Loucy (cell line): ENCODE measurements around the gene CHRNA1.

Source experiments
- H2AFZ ChIP-seq: fragments of 200-600 bp; sonication (generic); 2 replicates; pipeline ENCODE4 v1.6.0; 2016; ENCODE audit warnings: antibody characterized with exemption, mild to moderate bottlenecking, low read length, moderate library complexity
- H3F3A ChIP-seq: fragments of 200-600 bp; 2 replicates; pipeline ENCODE4 v1.6.0; 2016; ENCODE audit warnings: antibody characterized with exemption, low read depth, mild to moderate bottlenecking
- H3K27me3 ChIP-seq: fragments of 200-600 bp; sonication (generic); 2 replicates; pipeline ENCODE4 v1.6.1; 2014; ENCODE audit warnings: low read length, mild to moderate bottlenecking; ENCODE audit not compliant: insufficient read depth, poor library complexity, severe bottlenecking
- H3K36me3 ChIP-seq: fragments of 200-600 bp; sonication (generic); 2 replicates; pipeline ENCODE4 v1.6.1; 2016; ENCODE audit warnings: low read length; ENCODE audit not compliant: insufficient read depth
- H3K4me1 ChIP-seq: fragments of 200-600 bp; sonication (generic); 2 replicates; pipeline ENCODE4 v1.5.1; 2014; ENCODE audit warnings: low read length, mild to moderate bottlenecking; ENCODE audit not compliant: insufficient read depth, poor library complexity, severe bottlenecking
- H3K4me2 ChIP-seq: fragments of 200-600 bp; sonication (generic); 2 replicates; pipeline ENCODE4 v1.6.0; 2014; ENCODE audit warnings: antibody characterized with exemption, low read length, low read depth, mild to moderate bottlenecking; ENCODE audit not compliant: poor library complexity, severe bottlenecking
- H3K4me3 ChIP-seq: fragments of 200-600 bp; sonication (generic); 2 replicates; pipeline ENCODE4 v1.5.1; 2014; ENCODE audit warnings: low read length, mild to moderate bottlenecking, mixed read lengths; ENCODE audit not compliant: poor library complexity, severe bottlenecking
- H3K79me2 ChIP-seq: fragments of 200-600 bp; sonication (generic); 2 replicates; pipeline ENCODE4 v1.6.1; 2014; ENCODE audit warnings: low read length; ENCODE audit not compliant: insufficient read depth
- H3K9ac ChIP-seq: fragments of 200-600 bp; sonication (generic); 2 replicates; pipeline ENCODE4 v1.6.0; 2014; ENCODE audit warnings: mild to moderate bottlenecking, low read depth, low read length, moderate library complexity; ENCODE audit not compliant: poor library complexity, severe bottlenecking
- H3K9me2 ChIP-seq: fragments of 200-600 bp; sonication (generic); replicated peaks from 2 replicates; pipeline ENCODE4 v1.6.1; 2016; ENCODE audit warnings: low read depth, low read length, mixed read lengths
- H3K9me3 ChIP-seq: fragments of 200-600 bp; sonication (generic); 2 replicates; pipeline ENCODE4 v1.6.1; 2014; ENCODE audit warnings: mild to moderate bottlenecking, antibody characterized with exemption, low read length, low read depth; ENCODE audit not compliant: insufficient read depth
- H4K20me1 ChIP-seq: fragments of 200-600 bp; sonication (generic); 2 replicates; pipeline ENCODE4 v1.6.0; 2014; ENCODE audit warnings: antibody characterized with exemption, low read length, mild to moderate bottlenecking; ENCODE audit not compliant: insufficient read depth, poor library complexity, severe bottlenecking
- CTCF ChIP-seq: fragments of 200-600 bp; sonication (generic); conservative IDR thresholded peaks from 2 replicates; pipeline ENCODE4 v1.5.1; 2014; ENCODE audit warnings: mild to moderate bottlenecking, antibody characterized with exemption, low read length
- EZH2phosphoT487 ChIP-seq: fragments of 200-600 bp; IDR thresholded peaks from 2 replicates; pipeline ENCODE4 v1.6.1; 2018; ENCODE audit warnings: antibody characterized with exemption, mild to moderate bottlenecking, moderate library complexity, borderline replicate concordance

Gene CHRNA1

GRCh38 chr2:174773215-174773614 is 8.9 kb upstream of the CHRNA1 start:
- H3K27me3 ChIP-seq: no peaks in the 10 kb centered on the region
- no peak overlapping the region for H2AFZ ChIP-seq
- H3K9me2 ChIP-seq: no peaks in the 10 kb centered on the region
- no peaks in the 10 kb centered on the region for H3K9me3 ChIP-seq
- H3K4me3 ChIP-seq: no peak overlapping the region
- no peaks in the 10 kb centered on the region for H3K36me3 ChIP-seq
- H3K4me2 ChIP-seq: no peak overlapping the region
- peaks cover 11% of the 10 kb centered on the region for H3K4me1 ChIP-seq
- H3K9ac ChIP-seq: no peak overlapping the region
- no peaks in the 10 kb centered on the region for H3K79me2 ChIP-seq
- TF ChIP-seq CTCF: no peak
- TF ChIP-seq EZH2phosphoT487: no peak
- H3F3A ChIP-seq: no peaks in the 10 kb centered on the region
- H4K20me1 ChIP-seq: no peaks in the 10 kb centered on the region

GRCh38 chr2:174772472-174772801 is 8.2 kb upstream of the CHRNA1 start:
- H3K79me2 ChIP-seq: no peaks in the 10 kb centered on the region
- H3K27me3 ChIP-seq: no peaks in the 10 kb centered on the region
- no peaks in the 10 kb centered on the region for H3K9me3 ChIP-seq
- 0 out of 2 replicates have a peak overlapping the region, but pooled peaks have one; percentile 53 for H2AFZ ChIP-seq
- peaks cover 4% of the 10 kb centered on the region for H3K4me1 ChIP-seq
- H3K9me2 ChIP-seq: no peaks in the 10 kb centered on the region
- H3K9ac ChIP-seq: no peak overlapping the region
- H3K4me2 ChIP-seq: no peak overlapping the region
- H3F3A ChIP-seq: no peaks in the 10 kb centered on the region
- H4K20me1 ChIP-seq: no peaks in the 10 kb centered on the region
- TF ChIP-seq CTCF (no peak), EZH2phosphoT487 (no peak)
- no peak overlapping the region for H3K4me3 ChIP-seq
- H3K36me3 ChIP-seq: no peaks in the 10 kb centered on the region

GRCh38 chr2:174771631-174772471 is 7.6 kb upstream of the CHRNA1 start:
- H3K9ac ChIP-seq: no peak overlapping the region
- no peak overlapping the region for H3K4me2 ChIP-seq
- H3K4me3 ChIP-seq: no peak overlapping the region
- no peaks in the 10 kb centered on the region for H3K9me3 ChIP-seq
- H2AFZ ChIP-seq: peak overlapping the region; percentile 53; the same call in 1 of the 2 replicates
- no peaks in the 10 kb centered on the region for H3K36me3 ChIP-seq
- no peaks in the 10 kb centered on the region for H3K27me3 ChIP-seq
- H3K9me2 ChIP-seq: no peaks in the 10 kb centered on the region
- no peaks in the 10 kb centered on the region for H3K4me1 ChIP-seq
- no peaks in the 10 kb centered on the region for H3F3A ChIP-seq
- H3K79me2 ChIP-seq: no peaks in the 10 kb centered on the region
- no peaks in the 10 kb centered on the region for H4K20me1 ChIP-seq
- TF ChIP-seq EZH2phosphoT487 (no peak), CTCF (peak; percentile 92)
